Measurements from ENCODE around the gene BCKDK.

- no peak for TF ChIP-seq ZNF274 (IDR thresholded peaks at IDR 0.05; ENCODE audit: low read length)
- no peak for TF ChIP-seq ZNF274 (tag by site-specific recombination; IDR thresholded peaks at IDR 0.05; ENCODE audit: borderline replicate concordance)
- TF ChIP-seq ZNF169 (tag by site-specific recombination; IDR thresholded peaks at IDR 0.05), result no peak
- TF ChIP-seq, protein P1, sequence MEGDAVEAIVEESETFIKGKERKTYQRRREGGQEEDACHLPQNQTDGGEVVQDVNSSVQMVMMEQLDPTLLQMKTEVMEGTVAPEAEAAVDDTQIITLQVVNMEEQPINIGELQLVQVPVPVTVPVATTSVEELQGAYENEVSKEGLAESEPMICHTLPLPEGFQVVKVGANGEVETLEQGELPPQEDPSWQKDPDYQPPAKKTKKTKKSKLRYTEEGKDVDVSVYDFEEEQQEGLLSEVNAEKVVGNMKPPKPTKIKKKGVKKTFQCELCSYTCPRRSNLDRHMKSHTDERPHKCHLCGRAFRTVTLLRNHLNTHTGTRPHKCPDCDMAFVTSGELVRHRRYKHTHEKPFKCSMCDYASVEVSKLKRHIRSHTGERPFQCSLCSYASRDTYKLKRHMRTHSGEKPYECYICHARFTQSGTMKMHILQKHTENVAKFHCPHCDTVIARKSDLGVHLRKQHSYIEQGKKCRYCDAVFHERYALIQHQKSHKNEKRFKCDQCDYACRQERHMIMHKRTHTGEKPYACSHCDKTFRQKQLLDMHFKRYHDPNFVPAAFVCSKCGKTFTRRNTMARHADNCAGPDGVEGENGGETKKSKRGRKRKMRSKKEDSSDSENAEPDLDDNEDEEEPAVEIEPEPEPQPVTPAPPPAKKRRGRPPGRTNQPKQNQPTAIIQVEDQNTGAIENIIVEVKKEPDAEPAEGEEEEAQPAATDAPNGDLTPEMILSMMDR (tag by site-specific recombination; IDR thresholded peaks at IDR 0.05), result no peak
- no peak for TF ChIP-seq ZBTB21 (tag by site-specific recombination; IDR thresholded peaks at IDR 0.05)
- TF ChIP-seq REST (tag by site-specific recombination; IDR thresholded peaks at IDR 0.05), result no peak
- TF ChIP-seq ZNF658 (tag by site-specific recombination; IDR thresholded peaks at IDR 0.05), result no peak
- no peak for TF ChIP-seq ZNF311 (tag by site-specific recombination; IDR thresholded peaks at IDR 0.05; ENCODE audit: borderline replicate concordance)
- TF ChIP-seq ZNF214 (tag by site-specific recombination; IDR thresholded peaks at IDR 0.05; ENCODE audit: borderline replicate concordance), result no peak
- TF ChIP-seq ZNF114 (tag by site-specific recombination; IDR thresholded peaks at IDR 0.05), result no peak
- TF ChIP-seq ZNF16 (tag by site-specific recombination; IDR thresholded peaks at IDR 0.05; ENCODE audit: low read depth), result no peak
- no peak for TF ChIP-seq ZNF133 (tag by site-specific recombination; IDR thresholded peaks at IDR 0.05)
- TF ChIP-seq HOXD13 (CRISPR knock-in tag; IDR thresholded peaks at IDR 0.05; ENCODE audit: borderline replicate concordance), result no peak
- no peak for TF ChIP-seq ZNF664 (tag by site-specific recombination; IDR thresholded peaks at IDR 0.05)
- TF ChIP-seq ZNF10 (tag by site-specific recombination; IDR thresholded peaks at IDR 0.05), result no peak
Observed at GRCh38 chr16:31141489-31142108, 33.4 kb downstream of the BCKDK start.

All from HEK293 (cell line).